ENCODE results near the gene ICAM2. TPM values are rescaled to one million over a fixed set of nuclear protein-coding genes. Genes with fewer than 3 reads are reported as not detected.

ICAM2 gene
- total RNA-seq, 4 donors from 2014 or later, result 22.4 to 75.1 (median 58.1) TPM

- intact Hi-C loops (cut with DNase I), result no loop called here
- Histone ChIP-seq H3K9me3 (no peaks in the 10 kb centered on the region), H3K4me1 (peaks cover 46 to 62% (median 61%) of the 10 kb centered on the region in 4 donors), H3K36me3 (no peaks in the 10 kb centered on the region), H3K27ac (replicated peaks in 1 of 4) (peak overlapping the region in 1 of 4 donors; percentile 33), H3K27me3 (peaks cover 0 to 47% (median 0%) of the 10 kb centered on the region in 4 donors), H3K4me3 (no peak overlapping the region)
- no peak for TF ChIP-seq POLR2AphosphoS5 (IDR thresholded peaks at IDR 0.05)
- TF ChIP-seq EP300 (IDR thresholded peaks at IDR 0.05), result no peak
- no peak for TF ChIP-seq CTCF (IDR thresholded peaks at IDR 0.05)
- TF ChIP-seq POLR2A (IDR thresholded peaks at IDR 0.05; ENCODE audit: low read depth), result no peak
- WGBS, result 81% methylated on average over 10 of the region's 18 CpGs
- no peak for DNase-seq (ENCODE audit: extremely low spot score)
These were observed 33.0 kb downstream of the ICAM2 start for GRCh38 chr17:63987221-63988126.

- peaks cover 0 to 6% (median 4%) of the 10 kb centered on the region in 4 donors for H3K9me3 ChIP-seq
- DNase-seq (ENCODE audit: extremely low spot score), result no peak
- 71% methylated on average over 3 of the region's 3 CpGs for WGBS
- TF ChIP-seq POLR2AphosphoS5 (IDR thresholded peaks at IDR 0.05), result no peak
- no peak for TF ChIP-seq POLR2A (IDR thresholded peaks at IDR 0.05; ENCODE audit: low read depth)
- TF ChIP-seq CTCF (IDR thresholded peaks at IDR 0.05), result no peak
- TF ChIP-seq EP300 (IDR thresholded peaks at IDR 0.05), result no peak
- no peaks in the 10 kb centered on the region for H3K36me3 ChIP-seq
- no peak overlapping the region for H3K27ac ChIP-seq (replicated peaks in 1 of 4)
- intact Hi-C loops (cut with DNase I), result no loop called here
- peaks cover 46 to 62% (median 61%) of the 10 kb centered on the region in 4 donors for H3K4me1 ChIP-seq
- no peak overlapping the region for H3K4me3 ChIP-seq
- H3K27me3 ChIP-seq, result peaks cover 0 to 40% (median 0%) of the 10 kb centered on the region in 4 donors
These were observed 33.6 kb downstream of the ICAM2 start for GRCh38 chr17:63986821-63987220.

GRCh38 chr17:63985387-63986140 is 34.9 kb downstream of the ICAM2 start:
- Histone ChIP-seq H3K9me3 (peaks cover 0 to 9% (median 6%) of the 10 kb centered on the region in 4 donors), H3K36me3 (no peaks in the 10 kb centered on the region), H3K4me3 (no peak overlapping the region), H3K4me1 (peaks cover 43 to 66% (median 62%) of the 10 kb centered on the region in 4 donors), H3K27me3 (peaks cover 0 to 30% (median 0%) of the 10 kb centered on the region in 4 donors), H3K27ac (replicated peaks in 1 of 4) (peak overlapping the region; percentile 20 to 59 (median 43))
- WGBS, result 87% methylated on average over 5 of the region's 13 CpGs
- intact Hi-C loops (cut with DNase I), result no loop called here
- no peak for TF ChIP-seq EP300 (IDR thresholded peaks at IDR 0.05)
- TF ChIP-seq POLR2AphosphoS5 (IDR thresholded peaks at IDR 0.05), result no peak
- TF ChIP-seq POLR2A (IDR thresholded peaks at IDR 0.05; ENCODE audit: low read depth), result no peak
- TF ChIP-seq CTCF (IDR thresholded peaks at IDR 0.05), result no peak
- no peak for DNase-seq (ENCODE audit: extremely low spot score)

GRCh38 chr17:63984651-63985386 is 35.6 kb downstream of the ICAM2 start:
- peaks cover 0 to 23% (median 0%) of the 10 kb centered on the region in 4 donors for H3K27me3 ChIP-seq
- peak overlapping the region; percentile 25 to 64 (median 54) for H3K27ac ChIP-seq (replicated peaks in 1 of 4)
- intact Hi-C loops (cut with DNase I), result no loop called here
- TF ChIP-seq CTCF (IDR thresholded peaks at IDR 0.05), result no peak
- peak; percentile 60 to 62 for TF ChIP-seq POLR2AphosphoS5 (IDR thresholded peaks at IDR 0.05)
- DNase-seq (ENCODE audit: extremely low spot score), result no peak
- H3K4me1 ChIP-seq, result peaks cover 41 to 66% (median 63%) of the 10 kb centered on the region in 4 donors
- WGBS, result 74% methylated on average over 16 of the region's 16 CpGs
- no peaks in the 10 kb centered on the region for H3K36me3 ChIP-seq
- H3K9me3 ChIP-seq, result peaks cover 0 to 9% (median 6%) of the 10 kb centered on the region in 4 donors
- H3K4me3 ChIP-seq, result no peak overlapping the region

Measured in esophagus muscularis mucosa (tissue), 4 donors.